ENCODE data around the gene GLT6D1.

GRCh38 chr9:135676891-135677290, 37.6 kb upstream of the GLT6D1 start:
- TF ChIP-seq CTCF (IDR thresholded peaks at IDR 0.05; ENCODE audit: low read depth, low read length): no peak
- no peak for TF ChIP-seq EZH2phosphoT487 (IDR thresholded peaks at IDR 0.05; ENCODE audit: low read depth)

All from OCI-LY3 (cell line).